WTC11 (cell line): ENCODE data around the gene FCRLB. TPM values are rescaled to one million over a fixed set of nuclear protein-coding genes. Genes with fewer than 3 reads are reported as not detected.

ENCODE experiments used
- ATAC-seq: fragments of 200-7000 bp; cut with Tn5 transposase; 2 replicates; pipeline ENCODE4 v1.10.0; 2021; ENCODE audit warnings: mild to moderate bottlenecking, moderate library complexity
- CTCF ChIA-PET: fragments of 300-600 bp; sonication (Branson Sonifier 250); formaldehyde crosslinking; loops from one replicate; lab custom pipeline; 2021; ENCODE audit warnings: antibody characterized with exemption; lab: Charles Lee
- POLR2A ChIA-PET: fragments of 350-600 bp; sonication (Branson Sonifier 250); formaldehyde crosslinking; loops from one replicate; lab custom pipeline; 2021; ENCODE audit warnings: antibody characterized with exemption; lab: Charles Lee
- DNase-seq: peaks from one replicate; pipeline ENCODE4 v3.0.0; 2021; ENCODE audit warnings: low spot score
- H3K27ac Mint-ChIP-seq: 2 replicates; pipeline ENCODE4 v1.8.0; 2021; ENCODE audit warnings: mixed read lengths
- H3K27me3 Mint-ChIP-seq: 2 replicates; pipeline ENCODE4 v1.8.0; 2021; ENCODE audit warnings: low read depth, mild to moderate bottlenecking, moderate library complexity, mixed read lengths
- H3K36me3 Mint-ChIP-seq: 2 replicates; pipeline ENCODE4 v1.8.0; 2021; ENCODE audit warnings: mixed read lengths
- H3K4me1 Mint-ChIP-seq: 2 replicates; pipeline ENCODE4 v1.8.0; 2022; ENCODE audit warnings: mixed read lengths
- H3K4me3 Mint-ChIP-seq: 2 replicates; pipeline ENCODE4 v1.8.0; 2021; ENCODE audit warnings: mild to moderate bottlenecking, moderate library complexity, mixed read lengths
- H3K9me3 Mint-ChIP-seq: 2 replicates; pipeline ENCODE4 v1.8.0; 2021; ENCODE audit warnings: mixed read lengths
- ESRRA ChIP-seq: sonication (generic); formaldehyde crosslinking; IDR thresholded peaks from 2 replicates; pipeline ENCODE4 v1.8.1; 2022; ENCODE audit warnings: mild to moderate bottlenecking, missing genetic modification reagents, borderline replicate concordance
- MYBL2 ChIP-seq: sonication (generic); formaldehyde crosslinking; IDR thresholded peaks from 2 replicates; pipeline ENCODE4 v1.8.1; 2023; ENCODE audit warnings: mild to moderate bottlenecking, moderate library complexity, missing genetic modification reagents
- NFE2L1 ChIP-seq: sonication (generic); formaldehyde crosslinking; IDR thresholded peaks from 2 replicates; pipeline ENCODE4 v1.8.1; 2023; ENCODE audit warnings: missing genetic modification reagents
- NFYB ChIP-seq: sonication (generic); formaldehyde crosslinking; conservative IDR thresholded peaks from 2 replicates; pipeline ENCODE4 v1.8.0; 2022; ENCODE audit warnings: low read depth, missing genetic modification reagents
- NR2C2 ChIP-seq: sonication (generic); formaldehyde crosslinking; IDR thresholded peaks from 2 replicates; pipeline ENCODE4 v1.8.0; 2022; ENCODE audit warnings: mild to moderate bottlenecking, missing genetic modification reagents
- NR3C1 ChIP-seq: sonication (generic); formaldehyde crosslinking; conservative IDR thresholded peaks from 2 replicates; pipeline ENCODE4 v1.8.1; 2023; ENCODE audit warnings: low read depth, mild to moderate bottlenecking, missing genetic modification reagents
- OVOL2 ChIP-seq: fragments of 250-450 bp; sonication (Bioruptor Pico); IDR thresholded peaks from 2 replicates; pipeline ENCODE4 v1.9.0; 2021; ENCODE audit warnings: mild to moderate bottlenecking, borderline replicate concordance
- RORB ChIP-seq: fragments of 250-450 bp; sonication (Bioruptor Pico); IDR thresholded peaks from 2 replicates; pipeline ENCODE4 v1.9.0; 2021; ENCODE audit warnings: mild to moderate bottlenecking
- TP53 ChIP-seq: sonication (generic); formaldehyde crosslinking; IDR thresholded peaks from 2 replicates; pipeline ENCODE4 v1.8.1; 2023; ENCODE audit warnings: mild to moderate bottlenecking, missing genetic modification reagents
- ZNF423 ChIP-seq: fragments of 250-450 bp; sonication (Bioruptor Pico); IDR thresholded peaks from 2 replicates; pipeline ENCODE4 v2.1.2; 2022; ENCODE audit warnings: mild to moderate bottlenecking, moderate library complexity
- total RNA-seq: library from RNA; stranded (reverse); gene quantifications from 3 replicates; pipeline ENCODE4 v1.2.3, GENCODE V29; 2021
- TF ChIP-seq, protein P1 (sequence below): sonication (generic); formaldehyde crosslinking; IDR thresholded peaks from 2 replicates; pipeline ENCODE4 v1.8.1; 2022; ENCODE audit warnings: low read depth, missing genetic modification reagents, borderline replicate concordance
- TF ChIP-seq, protein P2 (sequence below): sonication (generic); formaldehyde crosslinking; conservative IDR thresholded peaks from 2 replicates; pipeline ENCODE4 v1.8.1; 2022; ENCODE audit warnings: mild to moderate bottlenecking, missing genetic modification reagents
- TF ChIP-seq, protein P3 (sequence below): sonication (generic); formaldehyde crosslinking; IDR thresholded peaks from 2 replicates; pipeline ENCODE4 v1.8.1; 2022; ENCODE audit warnings: missing genetic modification reagents, borderline replicate concordance
- TF ChIP-seq, protein P4 (sequence below): sonication (generic); formaldehyde crosslinking; IDR thresholded peaks from 2 replicates; pipeline ENCODE4 v1.8.1; 2022; ENCODE audit warnings: low read depth, mild to moderate bottlenecking, moderate library complexity, missing genetic modification reagents, borderline replicate concordance
- TF ChIP-seq, protein P5 (sequence below): sonication (generic); formaldehyde crosslinking; IDR thresholded peaks from 2 replicates; pipeline ENCODE4 v1.8.1; 2023; ENCODE audit warnings: mild to moderate bottlenecking, missing genetic modification reagents, moderate library complexity
- TF ChIP-seq, protein P6 (sequence below): sonication (generic); formaldehyde crosslinking; conservative IDR thresholded peaks from 2 replicates; pipeline ENCODE4 v1.8.1; 2023; ENCODE audit warnings: mild to moderate bottlenecking, low read depth, missing genetic modification reagents, moderate library complexity
- TF ChIP-seq, protein P7 (sequence below): sonication (generic); formaldehyde crosslinking; IDR thresholded peaks from 2 replicates; pipeline ENCODE4 v1.8.0; 2022; ENCODE audit warnings: mild to moderate bottlenecking, missing genetic modification reagents

FCRLB gene
- total RNA-seq, 1 experiment from 2014 or later = 0.37 TPM

DNA sequence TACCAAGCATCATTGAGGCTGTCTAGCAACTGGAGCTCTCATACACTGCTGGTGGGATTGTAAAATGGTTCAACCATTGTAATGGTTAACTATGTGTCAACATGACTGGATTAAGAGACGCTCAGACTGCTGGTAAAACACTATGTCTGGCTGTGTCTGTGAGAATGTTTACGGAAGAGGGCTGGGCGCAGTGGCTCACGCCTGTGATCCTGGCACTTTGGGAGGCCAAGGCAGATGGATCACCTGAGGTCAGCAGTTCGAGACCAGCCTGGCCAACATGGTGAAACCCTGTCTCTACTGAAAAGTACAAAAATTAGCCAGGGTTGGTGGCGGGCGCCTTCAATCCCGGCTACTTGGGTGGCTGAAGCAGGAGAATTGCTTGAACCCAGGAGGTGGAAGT is 19.1 kb upstream of the FCRLB start (continued):
- TF ChIP-seq, protein P1, sequence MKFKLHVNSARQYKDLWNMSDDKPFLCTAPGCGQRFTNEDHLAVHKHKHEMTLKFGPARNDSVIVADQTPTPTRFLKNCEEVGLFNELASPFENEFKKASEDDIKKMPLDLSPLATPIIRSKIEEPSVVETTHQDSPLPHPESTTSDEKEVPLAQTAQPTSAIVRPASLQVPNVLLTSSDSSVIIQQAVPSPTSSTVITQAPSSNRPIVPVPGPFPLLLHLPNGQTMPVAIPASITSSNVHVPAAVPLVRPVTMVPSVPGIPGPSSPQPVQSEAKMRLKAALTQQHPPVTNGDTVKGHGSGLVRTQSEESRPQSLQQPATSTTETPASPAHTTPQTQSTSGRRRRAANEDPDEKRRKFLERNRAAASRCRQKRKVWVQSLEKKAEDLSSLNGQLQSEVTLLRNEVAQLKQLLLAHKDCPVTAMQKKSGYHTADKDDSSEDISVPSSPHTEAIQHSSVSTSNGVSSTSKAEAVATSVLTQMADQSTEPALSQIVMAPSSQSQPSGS (CRISPR knock-in tag) = no peak
- TF ChIP-seq NFE2L1 (CRISPR knock-in tag) = no peak

DNA sequence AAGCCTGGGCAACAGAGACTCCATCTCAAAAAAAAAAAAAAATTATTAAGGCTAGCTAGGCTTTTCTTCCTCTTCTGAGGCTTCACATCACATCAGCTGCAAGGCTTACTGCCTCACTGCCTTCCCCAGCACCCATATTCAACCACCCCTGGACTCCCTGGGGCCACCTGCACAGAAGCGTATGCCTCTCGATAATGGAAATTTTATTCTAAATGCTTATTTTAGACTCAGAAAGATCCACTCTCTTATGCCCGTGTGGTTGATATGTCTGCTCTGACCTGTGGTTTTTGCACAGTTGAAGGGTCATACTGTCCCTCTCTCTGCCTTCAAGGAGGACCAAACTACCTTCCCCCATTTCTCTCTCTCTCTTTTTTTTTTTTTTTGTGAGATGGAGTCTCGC is 15.8 kb upstream of the FCRLB start:
- no peak for ATAC-seq
- CTCF ChIA-PET = no interaction called here
- H3K4me3 Mint-ChIP-seq = no peak overlapping the region

DNA sequence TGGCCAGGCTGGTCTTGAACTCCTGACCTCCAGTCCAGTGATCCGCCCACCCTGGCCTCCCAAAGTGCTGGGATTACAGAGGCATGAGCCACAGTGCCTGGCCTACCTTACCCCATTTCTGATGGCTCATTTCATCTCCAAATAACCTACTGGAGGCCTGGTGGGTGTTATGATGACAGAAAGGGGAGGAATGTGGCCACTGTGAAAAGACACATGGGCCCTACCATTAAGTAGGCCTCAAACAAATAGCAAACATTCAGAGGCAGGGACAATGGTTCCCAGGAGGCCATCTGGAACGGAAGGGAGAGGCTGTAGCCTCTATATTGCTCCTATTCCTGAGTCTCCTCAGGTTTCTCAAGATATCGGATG is 15.2 kb upstream of the FCRLB start:
- TF ChIP-seq TP53 (no peak), NR3C1 (CRISPR knock-in tag) (no peak), OVOL2 (no peak), ZNF423 (CRISPR knock-in tag) (no peak), ESRRA (CRISPR knock-in tag) (no peak), MYBL2 (CRISPR knock-in tag) (no peak), NFYB (CRISPR knock-in tag) (no peak)
- TF ChIP-seq, protein P2, sequence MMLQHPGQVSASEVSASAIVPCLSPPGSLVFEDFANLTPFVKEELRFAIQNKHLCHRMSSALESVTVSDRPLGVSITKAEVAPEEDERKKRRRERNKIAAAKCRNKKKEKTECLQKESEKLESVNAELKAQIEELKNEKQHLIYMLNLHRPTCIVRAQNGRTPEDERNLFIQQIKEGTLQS = no peak
- TF ChIP-seq, protein P3, sequence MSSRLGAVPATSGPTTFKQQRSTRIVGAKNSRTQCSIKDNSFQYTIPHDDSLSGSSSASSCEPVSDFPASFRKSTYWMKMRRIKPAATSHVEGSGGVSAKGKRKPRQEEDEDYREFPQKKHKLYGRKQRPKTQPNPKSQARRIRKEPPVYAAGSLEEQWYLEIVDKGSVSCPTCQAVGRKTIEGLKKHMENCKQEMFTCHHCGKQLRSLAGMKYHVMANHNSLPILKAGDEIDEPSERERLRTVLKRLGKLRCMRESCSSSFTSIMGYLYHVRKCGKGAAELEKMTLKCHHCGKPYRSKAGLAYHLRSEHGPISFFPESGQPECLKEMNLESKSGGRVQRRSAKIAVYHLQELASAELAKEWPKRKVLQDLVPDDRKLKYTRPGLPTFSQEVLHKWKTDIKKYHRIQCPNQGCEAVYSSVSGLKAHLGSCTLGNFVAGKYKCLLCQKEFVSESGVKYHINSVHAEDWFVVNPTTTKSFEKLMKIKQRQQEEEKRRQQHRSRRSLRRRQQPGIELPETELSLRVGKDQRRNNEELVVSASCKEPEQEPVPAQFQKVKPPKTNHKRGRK (CRISPR knock-in tag) = no peak
- TF ChIP-seq, protein P4, sequence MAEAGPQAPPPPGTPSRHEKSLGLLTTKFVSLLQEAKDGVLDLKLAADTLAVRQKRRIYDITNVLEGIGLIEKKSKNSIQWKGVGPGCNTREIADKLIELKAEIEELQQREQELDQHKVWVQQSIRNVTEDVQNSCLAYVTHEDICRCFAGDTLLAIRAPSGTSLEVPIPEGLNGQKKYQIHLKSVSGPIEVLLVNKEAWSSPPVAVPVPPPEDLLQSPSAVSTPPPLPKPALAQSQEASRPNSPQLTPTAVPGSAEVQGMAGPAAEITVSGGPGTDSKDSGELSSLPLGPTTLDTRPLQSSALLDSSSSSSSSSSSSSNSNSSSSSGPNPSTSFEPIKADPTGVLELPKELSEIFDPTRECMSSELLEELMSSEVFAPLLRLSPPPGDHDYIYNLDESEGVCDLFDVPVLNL (CRISPR knock-in tag) = no peak
- TF ChIP-seq, protein P5, sequence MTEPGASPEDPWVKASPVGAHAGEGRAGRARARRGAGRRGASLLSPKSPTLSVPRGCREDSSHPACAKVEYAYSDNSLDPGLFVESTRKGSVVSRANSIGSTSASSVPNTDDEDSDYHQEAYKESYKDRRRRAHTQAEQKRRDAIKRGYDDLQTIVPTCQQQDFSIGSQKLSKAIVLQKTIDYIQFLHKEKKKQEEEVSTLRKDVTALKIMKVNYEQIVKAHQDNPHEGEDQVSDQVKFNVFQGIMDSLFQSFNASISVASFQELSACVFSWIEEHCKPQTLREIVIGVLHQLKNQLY (CRISPR knock-in tag) = no peak
- TF ChIP-seq, protein P6, sequence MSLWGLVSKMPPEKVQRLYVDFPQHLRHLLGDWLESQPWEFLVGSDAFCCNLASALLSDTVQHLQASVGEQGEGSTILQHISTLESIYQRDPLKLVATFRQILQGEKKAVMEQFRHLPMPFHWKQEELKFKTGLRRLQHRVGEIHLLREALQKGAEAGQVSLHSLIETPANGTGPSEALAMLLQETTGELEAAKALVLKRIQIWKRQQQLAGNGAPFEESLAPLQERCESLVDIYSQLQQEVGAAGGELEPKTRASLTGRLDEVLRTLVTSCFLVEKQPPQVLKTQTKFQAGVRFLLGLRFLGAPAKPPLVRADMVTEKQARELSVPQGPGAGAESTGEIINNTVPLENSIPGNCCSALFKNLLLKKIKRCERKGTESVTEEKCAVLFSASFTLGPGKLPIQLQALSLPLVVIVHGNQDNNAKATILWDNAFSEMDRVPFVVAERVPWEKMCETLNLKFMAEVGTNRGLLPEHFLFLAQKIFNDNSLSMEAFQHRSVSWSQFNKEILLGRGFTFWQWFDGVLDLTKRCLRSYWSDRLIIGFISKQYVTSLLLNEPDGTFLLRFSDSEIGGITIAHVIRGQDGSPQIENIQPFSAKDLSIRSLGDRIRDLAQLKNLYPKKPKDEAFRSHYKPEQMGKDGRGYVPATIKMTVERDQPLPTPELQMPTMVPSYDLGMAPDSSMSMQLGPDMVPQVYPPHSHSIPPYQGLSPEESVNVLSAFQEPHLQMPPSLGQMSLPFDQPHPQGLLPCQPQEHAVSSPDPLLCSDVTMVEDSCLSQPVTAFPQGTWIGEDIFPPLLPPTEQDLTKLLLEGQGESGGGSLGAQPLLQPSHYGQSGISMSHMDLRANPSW (CRISPR knock-in tag) = no peak
- no peaks in the 10 kb centered on the region; the same call in 1 of the 2 replicates for H3K27me3 Mint-ChIP-seq
- CTCF ChIA-PET = no interaction called here
- H3K27ac Mint-ChIP-seq = no peak overlapping the region
- H3K4me1 Mint-ChIP-seq = peaks cover 16% of the 10 kb centered on the region
- H3K36me3 Mint-ChIP-seq = no peaks in the 10 kb centered on the region
- H3K9me3 Mint-ChIP-seq = no peaks in the 10 kb centered on the region
- DNase-seq (no peak), ATAC-seq (no peak)
- no peak overlapping the region for H3K4me3 Mint-ChIP-seq
- POLR2A ChIA-PET = no interaction called here

More for the DNA sequence above, 15.8 kb upstream of the FCRLB start:
- DNase-seq = no peak
- POLR2A ChIA-PET = no interaction called here
- Mint-ChIP-seq H3K4me1 (peaks cover 16% of the 10 kb centered on the region), H3K27me3 (no peaks in the 10 kb centered on the region; the same call in 1 of the 2 replicates), H3K9me3 (no peaks in the 10 kb centered on the region), H3K27ac (no peak overlapping the region), H3K36me3 (no peaks in the 10 kb centered on the region)
- no peak for TF ChIP-seq RORB (CRISPR knock-in tag)
- TF ChIP-seq, protein P7, sequence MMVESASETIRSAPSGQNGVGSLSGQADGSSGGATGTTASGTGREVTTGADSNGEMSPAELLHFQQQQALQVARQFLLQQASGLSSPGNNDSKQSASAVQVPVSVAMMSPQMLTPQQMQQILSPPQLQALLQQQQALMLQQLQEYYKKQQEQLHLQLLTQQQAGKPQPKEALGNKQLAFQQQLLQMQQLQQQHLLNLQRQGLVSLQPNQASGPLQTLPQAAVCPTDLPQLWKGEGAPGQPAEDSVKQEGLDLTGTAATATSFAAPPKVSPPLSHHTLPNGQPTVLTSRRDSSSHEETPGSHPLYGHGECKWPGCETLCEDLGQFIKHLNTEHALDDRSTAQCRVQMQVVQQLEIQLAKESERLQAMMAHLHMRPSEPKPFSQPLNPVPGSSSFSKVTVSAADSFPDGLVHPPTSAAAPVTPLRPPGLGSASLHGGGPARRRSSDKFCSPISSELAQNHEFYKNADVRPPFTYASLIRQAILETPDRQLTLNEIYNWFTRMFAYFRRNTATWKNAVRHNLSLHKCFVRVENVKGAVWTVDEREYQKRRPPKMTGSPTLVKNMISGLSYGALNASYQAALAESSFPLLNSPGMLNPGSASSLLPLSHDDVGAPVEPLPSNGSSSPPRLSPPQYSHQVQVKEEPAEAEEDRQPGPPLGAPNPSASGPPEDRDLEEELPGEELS (CRISPR knock-in tag) = no peak
- TF ChIP-seq, protein P4 (CRISPR knock-in tag) = no peak
- TF ChIP-seq NR3C1 (CRISPR knock-in tag) = no peak
- no peak for TF ChIP-seq NR2C2 (CRISPR knock-in tag)
